BE2C (cell line): ENCODE measurements around the gene TTC23L.
"Not testable (repeated sequence)": the region's sequence is repeated elsewhere in the genome, so short reads cannot be mapped to it uniquely, and the experiment has no call there.

Source experiments
- DNase-seq: peaks from one replicate; pipeline ENCODE4 v3.0.0-alpha.2; 2020
- H3K27me3 ChIP-seq: fragments of 250-450 bp; sonication (Bioruptor Pico); 2 replicates; pipeline ENCODE4 v1.5.1; 2020; ENCODE audit warnings: mild to moderate bottlenecking
- H3K36me3 ChIP-seq: fragments of 250-450 bp; sonication (Bioruptor Pico); 2 replicates; pipeline ENCODE4 v1.5.1; 2020; ENCODE audit warnings: mild to moderate bottlenecking
- H3K4me1 ChIP-seq: fragments of 250-450 bp; sonication (Bioruptor Pico); 2 replicates; pipeline ENCODE4 v1.5.1; 2020
- H3K4me3 ChIP-seq: 2 replicates; pipeline ENCODE4 v1.5.1; 2011; ENCODE audit warnings: low read depth, low read length
- H3K9me3 ChIP-seq: fragments of 250-450 bp; sonication (Bioruptor Pico); 2 replicates; pipeline ENCODE4 v1.5.1; 2020
- CTCF ChIP-seq: IDR thresholded peaks from 2 replicates; pipeline ENCODE4 v1.5.1; 2012; ENCODE audit warnings: mild to moderate bottlenecking, low read depth, low read length

The TTC23L gene

GRCh38 chr5:34827588-34828506, 11.1 kb upstream of the TTC23L start:
- H3K9me3 ChIP-seq = no peaks in the 10 kb centered on the region
- H3K36me3 ChIP-seq = no peaks in the 10 kb centered on the region
- DNase-seq = no peak
- no peak for TF ChIP-seq CTCF
- peaks cover 4% of the 10 kb centered on the region; the same call in 1 of the 2 replicates for H3K27me3 ChIP-seq
- no peak overlapping the region for H3K4me3 ChIP-seq
- H3K4me1 ChIP-seq = no peaks in the 10 kb centered on the region

GRCh38 chr5:34830827-34831226, 8.1 kb upstream of the TTC23L start:
- H3K36me3 ChIP-seq, H3K9me3 ChIP-seq, DNase-seq, H3K4me3 ChIP-seq, H3K4me1 ChIP-seq, H3K27me3 ChIP-seq: not testable (repeated sequence)

- no peak overlapping the region for H3K4me3 ChIP-seq
- H3K4me1 ChIP-seq = no peaks in the 10 kb centered on the region
- no peak for DNase-seq
- H3K27me3 ChIP-seq = peaks cover 4% of the 10 kb centered on the region; the same call in 1 of the 2 replicates
- H3K9me3 ChIP-seq = no peaks in the 10 kb centered on the region
- H3K36me3 ChIP-seq = no peaks in the 10 kb centered on the region
- no peak for TF ChIP-seq CTCF
Observed at GRCh38 chr5:34831303-34831702, 7.7 kb upstream of the TTC23L start.

GRCh38 chr5:34832568-34832967, 6.4 kb upstream of the TTC23L start:
- H3K4me1 ChIP-seq = no peaks in the 10 kb centered on the region
- no peak for TF ChIP-seq CTCF
- H3K9me3 ChIP-seq = no peaks in the 10 kb centered on the region
- DNase-seq = no peak
- H3K36me3 ChIP-seq = no peaks in the 10 kb centered on the region
- peaks cover 4% of the 10 kb centered on the region; the same call in 1 of the 2 replicates for H3K27me3 ChIP-seq
- H3K4me3 ChIP-seq = no peak overlapping the region

GRCh38 chr5:34833090-34833489, 5.9 kb upstream of the TTC23L start:
- Histone ChIP-seq H3K36me3 (no peaks in the 10 kb centered on the region), H3K27me3 (peaks cover 4% of the 10 kb centered on the region; the same call in 1 of the 2 replicates), H3K4me1 (no peaks in the 10 kb centered on the region), H3K4me3 (no peak overlapping the region), H3K9me3 (no peaks in the 10 kb centered on the region)
- no peak for TF ChIP-seq CTCF
- DNase-seq = no peak

- no peaks in the 10 kb centered on the region for H3K9me3 ChIP-seq
- H3K36me3 ChIP-seq = no peaks in the 10 kb centered on the region
- no peak for TF ChIP-seq CTCF
- DNase-seq = no peak
- H3K27me3 ChIP-seq = peaks cover 4% of the 10 kb centered on the region; the same call in 1 of the 2 replicates
- H3K4me1 ChIP-seq = no peaks in the 10 kb centered on the region
- H3K4me3 ChIP-seq = no peak overlapping the region
Observed at GRCh38 chr5:34833976-34834793, 4.8 kb upstream of the TTC23L start.
